NCI-H524 treated with DMSO at 0.1 percent for 48 hours (cell line): ENCODE results near the gene DNAJC1.

Experiments
- DNase-seq: peaks from one replicate; lab custom pipeline; 2025; lab: John Stamatoyannopoulos, UW

DNAJC1 gene

DNA sequence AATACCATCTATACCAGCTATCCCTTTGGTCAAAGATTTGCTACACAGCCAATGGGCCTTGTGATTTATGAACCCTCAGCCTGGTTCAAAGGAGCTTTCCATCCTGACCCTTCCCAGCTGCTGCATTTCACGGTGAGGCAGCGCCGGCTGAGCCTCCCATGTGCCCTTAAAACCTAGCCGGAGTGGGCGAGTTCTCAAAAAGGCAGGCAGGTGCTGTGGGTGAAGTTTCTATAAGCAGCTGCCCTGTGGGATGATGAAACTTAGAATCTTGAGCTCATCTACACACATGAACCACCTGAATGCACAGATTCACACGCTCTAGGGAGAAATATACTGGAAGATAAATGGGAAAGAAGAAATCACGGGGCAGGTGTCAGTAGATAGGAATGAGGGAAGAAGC lies 244.8 kb downstream of the DNAJC1 start:
- no peak for DNase-seq

GRCh38 chr10:21758239-21758638 lies 245.3 kb downstream of the DNAJC1 start:
- DNase-seq, result no peak

- DNase-seq, result no peak
Measured at GRCh38 chr10:21757185-21757901, 246.2 kb downstream of the DNAJC1 start.

GRCh38 chr10:21756707-21757106 lies 246.8 kb downstream of the DNAJC1 start:
- no peak for DNase-seq

DNA sequence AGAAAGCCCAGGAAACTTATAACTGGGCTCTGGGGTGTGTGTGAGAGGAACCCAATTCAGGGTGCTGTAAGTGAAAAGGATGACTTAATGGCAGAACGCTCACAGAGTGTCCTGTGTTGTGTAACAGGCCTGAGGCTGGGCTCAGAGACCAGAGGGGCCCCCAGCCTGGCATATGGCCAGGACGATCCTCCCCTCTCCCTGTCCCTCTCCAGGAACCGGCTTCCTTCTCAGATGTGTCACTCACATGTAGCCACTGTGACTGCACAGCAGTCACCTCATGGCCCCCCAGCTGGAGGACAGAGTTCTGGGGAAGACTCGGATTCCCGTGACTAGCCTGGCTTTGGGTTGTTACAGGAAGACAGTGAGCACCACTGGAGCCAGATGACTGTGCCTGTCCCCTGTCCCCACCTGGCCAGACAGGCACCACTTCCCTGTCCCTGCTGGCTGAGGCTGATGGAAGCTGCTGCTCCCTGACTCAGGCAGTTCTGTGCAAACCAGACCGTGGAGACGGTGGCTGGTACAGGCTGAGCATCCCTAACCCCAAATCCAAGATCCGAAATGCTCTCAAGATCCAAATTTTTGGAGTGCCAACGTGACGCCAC lies 249.0 kb downstream of the DNAJC1 start:
- no peak for DNase-seq

GRCh38 chr10:21753497-21754270 lies 249.8 kb downstream of the DNAJC1 start:
- DNase-seq, result no peak

DNA sequence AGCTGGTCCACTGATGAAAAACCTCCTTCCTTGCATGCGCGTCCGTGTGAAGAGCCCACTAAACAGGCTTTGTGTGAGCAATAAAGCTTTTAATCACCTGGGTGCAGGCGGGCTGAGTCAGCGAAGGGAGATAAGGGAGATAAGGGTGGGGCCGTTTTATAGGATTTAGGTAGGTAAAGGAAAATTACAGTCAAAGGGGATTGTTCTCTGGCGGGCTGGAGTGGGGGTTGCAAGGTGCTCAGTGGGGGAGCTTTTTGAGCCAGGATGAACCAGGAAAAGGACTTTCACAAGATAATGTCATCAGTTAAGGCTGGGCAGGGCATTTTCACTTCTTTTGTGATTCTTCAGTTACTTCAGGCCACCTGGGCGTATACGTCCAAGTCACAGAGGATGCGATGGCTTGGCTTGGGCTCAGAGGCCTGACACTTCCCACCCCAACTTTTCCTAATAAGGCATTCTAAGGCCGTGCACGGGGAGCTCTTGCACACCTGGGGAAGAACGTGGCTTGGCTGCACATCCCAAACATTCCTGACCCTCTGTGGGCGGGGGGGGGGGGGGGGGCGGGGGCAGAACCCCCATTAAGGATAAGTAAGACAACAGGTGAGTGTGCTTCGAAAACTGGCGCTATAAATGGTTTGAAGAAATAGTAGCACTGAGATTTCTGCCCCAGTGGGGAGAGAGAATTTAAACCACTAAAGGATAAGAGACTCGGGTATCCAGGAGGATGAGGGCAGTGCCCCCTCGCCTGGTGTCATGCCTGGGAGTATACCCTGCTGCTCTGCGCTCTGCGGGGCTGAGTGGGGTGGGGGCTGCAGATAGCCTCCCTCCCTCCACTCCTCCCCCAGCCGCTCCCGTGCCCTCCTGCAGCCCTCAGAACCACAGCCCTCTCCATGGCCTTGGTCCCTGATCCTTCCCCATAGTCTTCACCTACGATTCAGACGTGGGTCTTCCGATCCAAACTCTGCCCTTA lies 251.9 kb downstream of the DNAJC1 start:
- DNase-seq, result no peak

DNA sequence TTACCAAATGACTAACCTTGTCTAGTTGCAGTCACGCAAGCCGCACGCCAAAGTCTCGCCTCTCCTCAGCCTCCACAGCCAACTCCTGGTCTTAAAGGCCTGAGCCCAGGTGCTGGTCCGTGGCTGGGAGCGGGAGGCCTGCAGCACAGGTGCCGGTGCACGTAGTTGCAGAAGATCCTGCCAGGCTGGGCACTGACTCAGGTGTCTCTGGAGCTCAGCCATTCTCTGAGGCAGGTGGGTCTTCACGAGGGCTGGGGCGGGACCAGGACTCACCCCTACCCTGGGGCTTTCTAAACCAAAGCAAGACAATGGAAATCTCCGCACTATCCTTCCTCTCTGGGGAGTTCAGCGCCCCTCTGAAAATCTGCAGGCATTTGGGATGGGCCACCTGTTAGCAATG lies 253.1 kb downstream of the DNAJC1 start:
- DNase-seq, result no peak

DNA sequence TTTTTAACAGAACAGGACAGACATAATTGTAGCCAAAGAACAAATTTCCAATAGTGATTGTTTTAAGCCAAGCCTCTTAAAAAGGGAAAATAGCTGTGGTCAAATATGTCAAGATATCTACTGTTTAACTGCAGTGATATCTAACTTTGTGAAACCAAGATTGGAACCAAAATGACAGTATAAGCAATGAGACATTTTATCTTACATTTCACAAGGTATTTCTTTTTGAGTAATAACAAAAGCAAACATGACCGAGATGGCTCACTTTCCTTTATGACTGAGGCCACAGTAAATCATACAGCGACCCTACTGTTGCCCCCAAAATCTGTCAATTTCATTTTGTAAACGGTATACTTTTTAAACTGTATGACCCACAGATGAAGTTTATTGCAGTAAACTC lies 253.7 kb downstream of the DNAJC1 start:
- no peak for DNase-seq

- DNase-seq, result no peak
Measured at GRCh38 chr10:21747809-21748208, 255.7 kb downstream of the DNAJC1 start.

DNA sequence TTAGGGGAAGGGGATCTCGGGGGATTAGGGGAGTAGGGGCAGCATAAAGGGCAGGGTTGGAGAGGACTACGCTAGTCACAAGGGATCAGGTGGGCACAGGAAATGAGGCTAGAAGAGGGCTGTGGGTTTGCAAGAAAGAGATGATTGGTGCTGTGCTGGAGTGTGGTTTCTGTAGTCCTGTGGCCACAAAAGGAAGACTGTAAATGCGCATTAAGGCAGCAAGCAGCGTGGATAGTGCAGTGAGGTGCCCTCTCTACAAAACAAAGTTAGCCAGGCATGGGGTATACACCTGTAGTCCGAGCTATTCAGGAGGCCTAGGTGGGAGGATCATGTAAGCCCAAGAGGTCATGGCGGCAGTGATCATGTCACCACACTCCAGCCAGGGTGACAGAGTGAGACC lies 257.4 kb downstream of the DNAJC1 start:
- DNase-seq, result no peak

DNA sequence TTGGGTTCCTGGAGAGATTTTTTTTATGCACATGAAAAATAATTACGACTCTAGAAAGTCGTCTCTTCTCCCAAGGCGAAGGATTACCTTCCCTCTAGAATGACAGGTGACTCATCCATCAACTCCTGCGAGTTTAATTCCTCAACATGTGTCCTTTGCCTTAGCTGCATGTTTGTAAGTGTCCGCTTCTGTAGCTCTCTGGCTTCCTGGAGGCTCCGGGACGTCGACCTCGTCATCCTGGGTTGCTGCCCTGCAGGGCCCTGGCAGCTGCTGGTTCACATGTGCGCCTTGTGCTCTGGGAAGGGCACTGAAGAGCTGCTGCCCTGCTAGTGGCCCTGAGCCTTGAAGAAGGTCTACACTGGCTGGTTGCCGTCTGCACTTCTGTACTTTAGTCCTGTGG lies 259.3 kb downstream of the DNAJC1 start:
- DNase-seq, result no peak

GRCh38 chr10:21742740-21743412 lies 260.7 kb downstream of the DNAJC1 start:
- no peak for DNase-seq

GRCh38 chr10:21740989-21741388 lies 262.5 kb downstream of the DNAJC1 start:
- no peak for DNase-seq

DNA sequence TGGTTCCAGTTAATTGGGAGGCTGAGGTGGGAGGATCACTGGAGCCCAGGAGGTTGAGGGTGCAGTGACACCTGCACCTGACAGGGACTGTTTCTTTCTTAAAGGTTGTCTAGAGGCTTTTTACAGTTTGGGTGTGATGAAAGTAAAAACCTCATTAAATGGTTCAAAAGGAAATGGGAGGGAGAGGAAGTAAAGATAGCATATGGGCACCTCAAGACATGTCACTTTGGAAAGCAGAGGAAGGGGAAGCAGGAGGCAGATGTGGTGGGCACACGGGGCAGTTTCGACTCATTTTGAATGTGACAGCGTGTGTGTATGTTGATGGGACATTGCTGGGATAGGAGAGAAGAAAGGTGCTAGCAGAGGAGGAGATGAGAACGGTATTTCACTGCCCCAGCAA lies 266.4 kb downstream of the DNAJC1 start:
- DNase-seq, result no peak

DNA sequence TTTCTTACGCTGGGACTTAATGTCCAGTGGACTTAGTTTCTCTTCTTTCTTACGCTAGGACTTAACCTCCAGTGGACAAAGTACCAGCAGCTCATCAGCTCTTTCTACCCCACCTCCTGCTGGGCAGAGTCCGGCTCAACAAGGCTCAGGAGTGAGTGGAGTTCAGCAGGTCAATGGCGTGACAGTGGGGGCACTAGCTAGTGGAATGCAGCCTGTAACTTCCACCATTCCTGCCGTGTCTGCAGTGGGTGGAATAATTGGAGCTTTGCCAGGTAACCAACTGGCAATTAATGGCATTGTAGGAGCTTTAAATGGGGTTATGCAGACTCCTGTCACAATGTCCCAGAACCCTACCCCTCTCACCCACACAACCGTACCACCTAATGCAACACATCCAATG lies 269.8 kb downstream of the DNAJC1 start:
- no peak for DNase-seq

DNA sequence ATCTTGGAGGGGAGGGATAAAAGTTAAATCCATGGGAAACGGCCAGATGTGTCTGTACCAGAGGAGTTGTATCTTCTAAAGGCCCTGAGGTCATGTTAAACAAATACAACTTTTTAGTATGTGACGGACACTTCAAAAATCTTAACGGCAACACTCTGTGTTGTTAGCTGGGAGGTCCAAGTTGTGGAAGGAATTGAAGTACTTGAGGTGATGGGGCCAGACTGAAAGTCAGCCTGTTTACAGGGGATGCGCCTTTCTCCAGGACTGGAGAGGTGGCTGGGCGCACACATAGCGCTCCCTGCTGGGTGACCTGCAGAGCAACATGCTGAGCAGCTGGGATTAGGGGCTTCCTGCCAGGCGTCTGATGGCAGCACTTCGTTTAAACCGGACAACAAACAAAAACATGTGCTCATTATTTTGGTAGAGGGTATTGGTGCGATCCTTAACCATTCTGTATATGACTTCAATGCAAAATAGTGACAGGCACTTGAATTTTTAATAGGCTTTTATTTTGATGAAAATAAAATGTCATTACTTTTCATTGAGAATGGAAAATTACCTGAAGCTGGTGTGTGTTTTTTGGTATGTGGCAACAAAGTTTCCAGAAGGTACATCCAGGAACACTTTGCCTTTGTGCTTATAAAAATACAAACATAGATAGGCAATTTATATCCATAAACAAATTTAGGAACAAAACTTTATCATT lies 271.3 kb downstream of the DNAJC1 start:
- no peak for DNase-seq

- no peak for DNase-seq
Measured at GRCh38 chr10:21728618-21729017, 274.9 kb downstream of the DNAJC1 start.

- DNase-seq, result no peak
Measured at GRCh38 chr10:21727452-21728168, 275.9 kb downstream of the DNAJC1 start.

- DNase-seq, result no peak
Measured at GRCh38 chr10:21726601-21727225, 276.8 kb downstream of the DNAJC1 start.
